K562 (cell line): ENCODE data around the gene ACER1. TPM values are rescaled to one million over a fixed set of nuclear protein-coding genes. Genes with fewer than 3 reads are reported as not detected.

Source experiments
- CCNT2 ChIP-seq: IDR thresholded peaks from 2 replicates; pipeline ENCODE4 v1.6.1; 2011; ENCODE audit warnings: borderline replicate concordance, low read depth, mild to moderate bottlenecking, moderate library complexity, mixed read lengths, low read length; ENCODE audit not compliant: insufficient read length; ENCODE audit errors: extremely low read depth
- CREB1 ChIP-seq, 2 experiments: sonication (generic) in 1 of 2; formaldehyde crosslinking in 1 of 2; IDR thresholded peaks; 2 replicates each; pipeline versions ENCODE4 v1.6.1 to v1.8.0; 2012 to 2022; ENCODE audit warnings: inconsistent platforms in 1 of 2, mild to moderate bottlenecking in 1 of 2, missing genetic modification reagents in 1 of 2, moderate library complexity in 1 of 2
- ID3 ChIP-seq, 2 experiments: fragments of 250-450 bp in 1 of 2; fragments of 450-650 bp in 1 of 2; sonication (Bioruptor Pico) in 1 of 2; IDR thresholded peaks; 2 replicates each; pipeline versions ENCODE4 v1.6.1 to v1.8.0; 2016 to 2021; ENCODE audit warnings: mild to moderate bottlenecking in 2 of 2, moderate library complexity in 2 of 2, missing compliant biosample characterization in 1 of 2, missing genetic modification characterization in 1 of 2
- MAZ ChIP-seq, 2 experiments: fragments of 450-650 bp in 1 of 2; sonication (generic) in 1 of 2; formaldehyde crosslinking; IDR thresholded peaks in 1 of 2; conservative IDR thresholded peaks in 1 of 2; 2 replicates each; pipeline versions ENCODE4 v1.4.0 to v1.5.0; 2020; ENCODE audit warnings: mild to moderate bottlenecking in 1 of 2, missing genetic modification reagents in 1 of 2
- MNT ChIP-seq, 2 experiments: fragments of 450-650 bp; conservative IDR thresholded peaks; 2 replicates each; pipeline ENCODE4 v1.6.1; 2017; ENCODE audit warnings: mild to moderate bottlenecking in 2 of 2, moderate library complexity in 2 of 2
- NRF1 ChIP-seq, 2 experiments: fragments of 450-650 bp; IDR thresholded peaks in 1 of 2; conservative IDR thresholded peaks in 1 of 2; 2 replicates each; pipeline ENCODE4 v1.6.1; 2014; ENCODE audit warnings: mild to moderate bottlenecking in 2 of 2
- POLR3G ChIP-seq: IDR thresholded peaks from 2 replicates; pipeline ENCODE4 v1.6.1; 2011; ENCODE audit not compliant: insufficient read length, insufficient replicate concordance; ENCODE audit errors: extremely low read depth
- PTTG1 ChIP-seq: fragments of 450-650 bp; IDR thresholded peaks from 2 replicates; pipeline ENCODE4 v1.6.1; 2016; ENCODE audit warnings: low read depth, mild to moderate bottlenecking, missing genetic modification characterization, missing compliant biosample characterization
- RFX5 ChIP-seq: IDR thresholded peaks from 2 replicates; pipeline ENCODE4 v1.6.1; 2011; ENCODE audit warnings: low read depth, mild to moderate bottlenecking, improper control_type of control experiment, low read length
- SIN3A ChIP-seq, 2 experiments: fragments of 150-350 bp in 1 of 2; IDR thresholded peaks; 2 replicates each; pipeline ENCODE4 v1.6.1; 2011 to 2016; ENCODE audit warnings: borderline replicate concordance in 2 of 2, low read depth in 2 of 2, low read length in 2 of 2, mild to moderate bottlenecking in 2 of 2, moderate library complexity in 2 of 2; ENCODE audit not compliant: control insufficient read depth in 1 of 2
- SP2 ChIP-seq: IDR thresholded peaks from 2 replicates; pipeline ENCODE4 v1.6.1; 2011; ENCODE audit warnings: mild to moderate bottlenecking, low read depth, low read length, moderate library complexity; ENCODE audit not compliant: poor library complexity, severe bottlenecking; ENCODE audit errors: extremely low read depth
- ZKSCAN1 ChIP-seq: fragments of 150-350 bp; IDR thresholded peaks from 2 replicates; pipeline ENCODE4 v1.6.1; 2016; ENCODE audit warnings: low read depth, low read length
- ZNF165 ChIP-seq: fragments of 250-450 bp; sonication (Bioruptor Pico); IDR thresholded peaks from 2 replicates; pipeline ENCODE4 v1.4.0; 2020; ENCODE audit warnings: borderline replicate concordance
- ZNF407 ChIP-seq: fragments of 450-650 bp; IDR thresholded peaks from 2 replicates; pipeline ENCODE4 v1.6.1; 2016; ENCODE audit warnings: low read depth
- ZNF766 ChIP-seq: fragments of 200-800 bp; sonication (Bioruptor generic); conservative IDR thresholded peaks from 2 replicates; pipeline ENCODE4 v1.6.1; 2016; ENCODE audit warnings: missing genetic modification characterization, missing compliant biosample characterization
- polyA plus RNA-seq, 8 experiments: library from polyadenylated mRNA; depleted of rRNA in 4 of 8; stranded (reverse) in 5 of 8; unstranded in 3 of 8; fragments of >200 nt; fragmentation: Nextera tagmentation in 2 of 8; fragmentation: Illumina TruSeq in 1 of 8; extraction: Ambion mirVana in 2 of 8; extraction: Trizol in 1 of 8; gene quantifications; 2 replicates each; pipeline versions ENCODE4 v1.2.1 to v1.2.3, GENCODE V29; 2011 to 2014; ENCODE audit warnings: inconsistent platforms in 1 of 8, missing spikeins in 1 of 8
- total RNA-seq, 7 experiments: library from RNA; depleted of rRNA in 6 of 7; stranded (reverse); fragments of >200 nt in 6 of 7; fragmentation: Illumina TruSeq in 2 of 7; extraction: Trizol in 2 of 7; gene quantifications; 2 replicates each; pipeline versions ENCODE4 v1.2.1 to v1.2.3, GENCODE V29; 2011 to 2021; ENCODE audit warnings: low replicate concordance in 1 of 7

ACER1 gene
- total and polyA plus RNA-seq, 9 of the 15 experiments (the other 6 are each of a cell fraction or from before 2014, with no cell fraction given) = not detected

GRCh38 chr19:6373096-6373812 lies 39.8 kb upstream of the ACER1 start (continued):
- TF ChIP-seq SIN3A (IDR thresholded peaks at IDR 0.05; ENCODE audit: borderline replicate concordance in 2 of 2, control insufficient read depth in 1 of 2, low read depth in 2 of 2, low read length in 2 of 2) = peak in 1 of 2 experiments; percentile 25; a peak in 2 of 4 replicates
- TF ChIP-seq POLR3G = no peak
- TF ChIP-seq ZNF766 (CRISPR knock-in tag) = no peak
- TF ChIP-seq ZNF407 = no peak
- no peak; a peak in 1 of 4 replicates for TF ChIP-seq NRF1 (conservative IDR thresholded peaks at IDR 0.05 in 1 of 2, IDR thresholded peaks at IDR 0.05 in 1 of 2)
- TF ChIP-seq ZKSCAN1 = no peak
- no peak for TF ChIP-seq ID3 (CRISPR knock-in tag; IDR thresholded peaks at IDR 0.05)
- no peak for TF ChIP-seq ID3 (tag; IDR thresholded peaks at IDR 0.05)
- TF ChIP-seq RFX5 = no peak
- TF ChIP-seq ZNF165 (CRISPR knock-in tag) = no peak
- peak; percentile 61 to 74 for TF ChIP-seq MNT (conservative IDR thresholded peaks at IDR 0.05)
- peak; percentile 45 for TF ChIP-seq CCNT2
- TF ChIP-seq PTTG1 (tag) = no peak
- no peak for TF ChIP-seq SP2
- TF ChIP-seq MAZ (CRISPR knock-in tag; conservative IDR thresholded peaks at IDR 0.05 in 1 of 2, IDR thresholded peaks at IDR 0.05 in 1 of 2) = 0 out of 4 replicates have a peak, but pooled peaks of 1 of the 2 experiments have one; percentile 17
- peak; percentile 42; the same call in 1 of the 2 replicates for TF ChIP-seq CREB1 (IDR thresholded peaks at IDR 0.05)
- no peak for TF ChIP-seq CREB1 (CRISPR knock-in tag; IDR thresholded peaks at IDR 0.05)
